ENCODE data around the gene PRCC. TPM values are rescaled to one million over a fixed set of nuclear protein-coding genes. Genes with fewer than 3 reads are reported as not detected.

Gene PRCC
- total RNA-seq, 1 experiment from 2014 or later = 103 TPM

DNA sequence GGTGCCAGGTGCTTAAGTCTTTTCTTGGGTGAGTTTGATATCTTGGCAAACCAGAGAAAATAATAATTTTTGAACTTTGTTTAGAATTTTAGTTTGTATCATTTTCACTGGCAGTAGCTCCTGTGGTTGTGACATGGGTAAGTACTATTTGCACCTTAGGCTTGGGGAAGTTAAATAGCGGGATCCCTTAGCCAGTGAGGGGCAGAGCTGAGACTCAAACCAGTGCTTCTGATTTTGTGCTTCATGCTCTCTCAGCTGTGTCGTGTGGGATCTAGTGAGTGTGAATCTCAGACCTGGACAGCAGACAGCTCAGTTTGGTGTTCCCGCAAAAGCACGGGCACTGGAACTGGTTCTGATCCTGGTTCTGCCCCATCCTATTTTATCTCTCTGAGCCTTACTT is 9.6 kb downstream of the PRCC start:
- H3K27me3 ChIP-seq (ENCODE audit: low read length) = no peaks in the 10 kb centered on the region

GRCh38 chr1:156777573-156777972 is 10.2 kb downstream of the PRCC start:
- no peak overlapping the region for H3K27ac ChIP-seq (ENCODE audit: low read length)

More for the DNA sequence above, 9.6 kb downstream of the PRCC start:
- Histone ChIP-seq H3K9ac (ENCODE audit: low read length) (no peak overlapping the region), H3K4me3 (ENCODE audit: low read length) (no peak overlapping the region), H3K79me2 (ENCODE audit: low read length) (peaks cover 94% of the 10 kb centered on the region), H3K4me1 (ENCODE audit: insufficient read depth, low read length) (peaks cover 5% of the 10 kb centered on the region; the same call in 1 of the 2 replicates), H3F3A (ENCODE audit: low read length, unreplicated experiment) (no peaks in the 10 kb centered on the region), H2AFZ (ENCODE audit: low read length) (no peak overlapping the region), H4K20me1 (ENCODE audit: low read length) (peaks cover 35% of the 10 kb centered on the region), H3K9me2 (replicated peaks; ENCODE audit: low read length) (no peaks in the 10 kb centered on the region), H3K27ac (ENCODE audit: low read length) (no peak overlapping the region), H3K9me3 (ENCODE audit: low read length) (no peaks in the 10 kb centered on the region), H3K36me3 (ENCODE audit: low read depth, low read length) (peaks cover 34% of the 10 kb centered on the region), H3K4me2 (ENCODE audit: low read length) (no peak overlapping the region)
- TF ChIP-seq EZH2phosphoT487 (IDR thresholded peaks at IDR 0.05; ENCODE audit: borderline replicate concordance, low read length) (no peak), EZH2 (IDR thresholded peaks at IDR 0.05; ENCODE audit: low read length, unreplicated experiment) (no peak)
- TF ChIP-seq, protein P1, sequence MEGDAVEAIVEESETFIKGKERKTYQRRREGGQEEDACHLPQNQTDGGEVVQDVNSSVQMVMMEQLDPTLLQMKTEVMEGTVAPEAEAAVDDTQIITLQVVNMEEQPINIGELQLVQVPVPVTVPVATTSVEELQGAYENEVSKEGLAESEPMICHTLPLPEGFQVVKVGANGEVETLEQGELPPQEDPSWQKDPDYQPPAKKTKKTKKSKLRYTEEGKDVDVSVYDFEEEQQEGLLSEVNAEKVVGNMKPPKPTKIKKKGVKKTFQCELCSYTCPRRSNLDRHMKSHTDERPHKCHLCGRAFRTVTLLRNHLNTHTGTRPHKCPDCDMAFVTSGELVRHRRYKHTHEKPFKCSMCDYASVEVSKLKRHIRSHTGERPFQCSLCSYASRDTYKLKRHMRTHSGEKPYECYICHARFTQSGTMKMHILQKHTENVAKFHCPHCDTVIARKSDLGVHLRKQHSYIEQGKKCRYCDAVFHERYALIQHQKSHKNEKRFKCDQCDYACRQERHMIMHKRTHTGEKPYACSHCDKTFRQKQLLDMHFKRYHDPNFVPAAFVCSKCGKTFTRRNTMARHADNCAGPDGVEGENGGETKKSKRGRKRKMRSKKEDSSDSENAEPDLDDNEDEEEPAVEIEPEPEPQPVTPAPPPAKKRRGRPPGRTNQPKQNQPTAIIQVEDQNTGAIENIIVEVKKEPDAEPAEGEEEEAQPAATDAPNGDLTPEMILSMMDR (conservative IDR thresholded peaks at IDR 0.05; ENCODE audit: low read depth, low read length) = no peak
- intact Hi-C loops (cut with micrococcal nuclease) = no loop called here
- ChIA-PET POLR2A (ENCODE audit: unreplicated experiment) (interaction anchor here (1.1 kb wide), 1 partner anchor 36 kb away, joined by 4 read pairs; the partner anchor contains the start of gene MRPL24), CTCF (no interaction called here)
- DNase-seq (no peak), ATAC-seq (no peak)
- BruUV-seq (replicated peaks) = TSS peak; percentile 1

More at GRCh38 chr1:156777573-156777972, 10.2 kb downstream of the PRCC start:
- POLR2A ChIA-PET (ENCODE audit: unreplicated experiment) = interaction anchor here (0.6 to 1.1 kb wide), 2 partner anchors 11 to 37 kb away, joined by 4 read pairs; partner anchors contain the start of gene MRPL24
- DNase-seq (no peak), ATAC-seq (no peak)
- no TSS peak for BruUV-seq (replicated peaks)
- Histone ChIP-seq H3K4me3 (ENCODE audit: low read length) (no peak overlapping the region), H3K4me2 (ENCODE audit: low read length) (no peak overlapping the region), H3K27me3 (ENCODE audit: low read length) (no peaks in the 10 kb centered on the region), H3K9me2 (replicated peaks; ENCODE audit: low read length) (no peaks in the 10 kb centered on the region), H2AFZ (ENCODE audit: low read length) (no peak overlapping the region), H3K9me3 (ENCODE audit: low read length) (no peaks in the 10 kb centered on the region), H3F3A (ENCODE audit: low read length, unreplicated experiment) (no peaks in the 10 kb centered on the region), H4K20me1 (ENCODE audit: low read length) (peaks cover 31% of the 10 kb centered on the region), H3K4me1 (ENCODE audit: insufficient read depth, low read length) (peaks cover 5% of the 10 kb centered on the region; the same call in 1 of the 2 replicates), H3K79me2 (ENCODE audit: low read length) (peaks cover 94% of the 10 kb centered on the region), H3K9ac (ENCODE audit: low read length) (no peak overlapping the region), H3K36me3 (ENCODE audit: low read depth, low read length) (peaks cover 39% of the 10 kb centered on the region)
- TF ChIP-seq EZH2 (IDR thresholded peaks at IDR 0.05; ENCODE audit: low read length, unreplicated experiment) = no peak
- TF ChIP-seq, protein P1 (conservative IDR thresholded peaks at IDR 0.05; ENCODE audit: low read depth, low read length) = no peak
- TF ChIP-seq EZH2phosphoT487 (IDR thresholded peaks at IDR 0.05; ENCODE audit: borderline replicate concordance, low read length) = no peak
- intact Hi-C loops (cut with micrococcal nuclease) = no loop called here
- CTCF ChIA-PET = no interaction called here
